Fibroblast of lung (primary cell): ENCODE results near the gene ADRM1. TPM values are rescaled to one million over a fixed set of nuclear protein-coding genes. Genes with fewer than 3 reads are reported as not detected.

Experiments
- DNase-seq, 2 donors: peaks; one replicate each; pipeline versions ENCODE4 v3.0.0 to v3.0.0-alpha.2; 2010; ENCODE audit warnings: low read depth in 2 of 2
- H2AFZ ChIP-seq: 2 replicates; pipeline ENCODE4 v1.5.1; 2012; ENCODE audit warnings: low read length, control low read depth, inconsistent platforms
- H3K27ac ChIP-seq: 2 replicates; pipeline ENCODE4 v1.5.1; 2011; ENCODE audit warnings: low read length, control low read depth; ENCODE audit not compliant: insufficient read depth
- H3K27me3 ChIP-seq: 2 replicates; pipeline ENCODE4 v1.5.1; 2011; ENCODE audit warnings: mild to moderate bottlenecking, low read length; ENCODE audit not compliant: control insufficient read depth, insufficient read depth
- H3K36me3 ChIP-seq: 2 replicates; pipeline ENCODE4 v1.5.1; 2011; ENCODE audit warnings: low read length; ENCODE audit not compliant: control insufficient read depth, insufficient read depth
- H3K4me1 ChIP-seq: 2 replicates; pipeline ENCODE4 v1.5.1; 2011; ENCODE audit warnings: low read length; ENCODE audit not compliant: control insufficient read depth, insufficient read depth; ENCODE audit errors: extremely low read depth
- H3K4me2 ChIP-seq: 2 replicates; pipeline ENCODE4 v1.5.1; 2011; ENCODE audit warnings: low read length, control low read depth; ENCODE audit not compliant: insufficient read depth; ENCODE audit errors: extremely low read depth
- H3K4me3 ChIP-seq, 4 experiments: fragments of 200-600 bp in 1 of 4; sonication (generic) in 1 of 4; replicated peaks in 1 of 4; 2 replicates each; pipeline ENCODE4 v1.5.1; 2011 to 2016; ENCODE audit warnings: low read length in 4 of 4, low read depth in 3 of 4, mild to moderate bottlenecking in 3 of 4, control low read depth in 2 of 4, inconsistent platforms in 1 of 4, mixed read lengths in 1 of 4; ENCODE audit not compliant: insufficient read depth in 1 of 4; ENCODE audit errors: control extremely low read depth in 1 of 4
- H3K79me2 ChIP-seq: 2 replicates; pipeline ENCODE4 v1.5.1; 2012; ENCODE audit warnings: mild to moderate bottlenecking, low read length, inconsistent platforms; ENCODE audit not compliant: control insufficient read depth, insufficient read depth
- H3K9ac ChIP-seq: 2 replicates; pipeline ENCODE4 v1.5.1; 2011; ENCODE audit warnings: mild to moderate bottlenecking, low read length, control low read depth; ENCODE audit not compliant: insufficient read depth
- H3K9me3 ChIP-seq: 2 replicates; pipeline ENCODE4 v1.5.1; 2012; ENCODE audit warnings: low read depth, low read length; ENCODE audit not compliant: control insufficient read depth, insufficient read depth
- H4K20me1 ChIP-seq: 2 replicates; pipeline ENCODE4 v1.5.1; 2011; ENCODE audit warnings: low read length; ENCODE audit not compliant: control insufficient read depth, insufficient read depth; ENCODE audit errors: extremely low read depth
- EZH2 ChIP-seq: IDR thresholded peaks from 2 replicates; pipeline ENCODE4 v1.5.1; 2012; ENCODE audit warnings: low read length, control low read depth, mild to moderate bottlenecking; ENCODE audit errors: missing control alignments
- polyA plus RNA-seq, 2 donors: library from polyadenylated mRNA; depleted of rRNA in 1 of 2; stranded (reverse) in 1 of 2; unstranded in 1 of 2; fragments of >200 nt; gene quantifications; 2 replicates each; pipeline ENCODE4 v1.2.1, GENCODE V29; 2011 to 2012; ENCODE audit warnings: missing spikeins in 1 of 2
- total RNA-seq: library from RNA; depleted of rRNA; stranded (reverse); fragments of >200 nt; gene quantifications from 2 replicates; pipeline ENCODE4 v1.2.1, GENCODE V29; 2014
- TF ChIP-seq, protein P1 (sequence below), 2 donors: IDR thresholded peaks in 1 of 2; conservative IDR thresholded peaks in 1 of 2; 1 replicate in 1 of 2; 2 replicates in 1 of 2; pipeline ENCODE4 v1.5.1; 2011 to 2012; ENCODE audit warnings: low read length in 2 of 2, control low read depth in 1 of 2, inconsistent platforms in 1 of 2, low read depth in 1 of 2, mild to moderate bottlenecking in 1 of 2

The ADRM1 gene
- total and polyA plus RNA-seq, 2 donors (not counting 1 experiment from before 2014, with no cell fraction given): 41.2 to 71.3 TPM

DNA sequence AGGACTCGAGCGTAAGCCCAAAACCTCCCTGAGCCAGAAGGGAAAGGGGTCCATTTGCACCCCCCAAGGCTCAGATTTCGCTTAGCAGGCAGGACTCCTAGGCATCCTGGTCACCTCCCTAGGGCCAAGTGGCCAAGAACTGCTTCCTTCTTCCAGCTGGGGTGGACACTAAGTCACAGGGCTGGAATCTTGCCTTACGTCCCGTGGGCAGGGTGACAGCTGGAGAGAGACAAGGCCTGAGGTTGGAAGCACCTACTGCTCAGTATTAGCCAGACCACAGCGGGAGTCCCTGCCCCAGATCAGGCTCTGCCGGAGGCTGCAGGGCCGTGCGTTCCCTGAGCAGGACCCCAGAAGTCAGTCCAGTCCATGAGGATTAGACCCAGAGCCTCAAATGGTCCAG is 44.6 kb downstream of the ADRM1 start:
- Histone ChIP-seq H3K27me3 (no peaks in the 10 kb centered on the region), H4K20me1 (no peaks in the 10 kb centered on the region), H3K36me3 (peaks cover 20% of the 10 kb centered on the region), H3K27ac (no peak overlapping the region), H2AFZ (no peak overlapping the region), H3K4me2 (no peak overlapping the region), H3K9me3 (no peaks in the 10 kb centered on the region), H3K4me1 (no peaks in the 10 kb centered on the region), H3K4me3 (no peak overlapping the region), H3K9ac (no peak overlapping the region), H3K79me2 (no peaks in the 10 kb centered on the region)
- TF ChIP-seq, protein P1, sequence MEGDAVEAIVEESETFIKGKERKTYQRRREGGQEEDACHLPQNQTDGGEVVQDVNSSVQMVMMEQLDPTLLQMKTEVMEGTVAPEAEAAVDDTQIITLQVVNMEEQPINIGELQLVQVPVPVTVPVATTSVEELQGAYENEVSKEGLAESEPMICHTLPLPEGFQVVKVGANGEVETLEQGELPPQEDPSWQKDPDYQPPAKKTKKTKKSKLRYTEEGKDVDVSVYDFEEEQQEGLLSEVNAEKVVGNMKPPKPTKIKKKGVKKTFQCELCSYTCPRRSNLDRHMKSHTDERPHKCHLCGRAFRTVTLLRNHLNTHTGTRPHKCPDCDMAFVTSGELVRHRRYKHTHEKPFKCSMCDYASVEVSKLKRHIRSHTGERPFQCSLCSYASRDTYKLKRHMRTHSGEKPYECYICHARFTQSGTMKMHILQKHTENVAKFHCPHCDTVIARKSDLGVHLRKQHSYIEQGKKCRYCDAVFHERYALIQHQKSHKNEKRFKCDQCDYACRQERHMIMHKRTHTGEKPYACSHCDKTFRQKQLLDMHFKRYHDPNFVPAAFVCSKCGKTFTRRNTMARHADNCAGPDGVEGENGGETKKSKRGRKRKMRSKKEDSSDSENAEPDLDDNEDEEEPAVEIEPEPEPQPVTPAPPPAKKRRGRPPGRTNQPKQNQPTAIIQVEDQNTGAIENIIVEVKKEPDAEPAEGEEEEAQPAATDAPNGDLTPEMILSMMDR (conservative IDR thresholded peaks at IDR 0.05 in 1 of 2, IDR thresholded peaks at IDR 0.05 in 1 of 2; ENCODE audit: low read depth in 1 of 2, low read length in 2 of 2): no peak
- no peak for TF ChIP-seq EZH2
- DNase-seq: no peak

DNA sequence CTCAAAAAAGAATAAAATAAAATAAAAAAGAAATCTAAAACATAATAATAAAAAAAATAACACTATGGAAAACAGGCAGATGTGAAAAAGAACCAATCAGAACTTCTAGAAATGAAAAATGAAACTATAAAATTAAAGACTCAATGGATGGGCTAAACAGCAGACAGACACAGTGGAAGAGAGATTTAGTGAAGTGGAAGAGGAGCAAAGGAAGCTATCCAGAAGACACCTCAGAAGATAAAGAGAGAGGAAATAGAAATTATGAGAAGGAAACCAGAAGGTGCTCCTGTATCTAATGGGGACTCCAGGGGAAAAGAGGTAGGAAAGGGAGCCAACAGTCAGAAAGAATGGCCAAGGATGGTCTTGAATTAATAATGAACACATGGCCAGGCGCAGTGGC is 45.8 kb downstream of the ADRM1 start:
- Histone ChIP-seq H3K4me3 (no peak overlapping the region), H3K9ac (no peak overlapping the region), H3K79me2 (peaks cover 1% of the 10 kb centered on the region), H3K27ac (no peak overlapping the region), H3K27me3 (no peaks in the 10 kb centered on the region), H3K4me1 (no peaks in the 10 kb centered on the region), H3K4me2 (no peak overlapping the region), H3K9me3 (no peaks in the 10 kb centered on the region), H4K20me1 (no peaks in the 10 kb centered on the region), H3K36me3 (peaks cover 20% of the 10 kb centered on the region), H2AFZ (no peak overlapping the region)
- TF ChIP-seq, protein P1 (conservative IDR thresholded peaks at IDR 0.05 in 1 of 2, IDR thresholded peaks at IDR 0.05 in 1 of 2; ENCODE audit: low read depth in 1 of 2, low read length in 2 of 2): no peak
- TF ChIP-seq EZH2: no peak
- no peak for DNase-seq

DNA sequence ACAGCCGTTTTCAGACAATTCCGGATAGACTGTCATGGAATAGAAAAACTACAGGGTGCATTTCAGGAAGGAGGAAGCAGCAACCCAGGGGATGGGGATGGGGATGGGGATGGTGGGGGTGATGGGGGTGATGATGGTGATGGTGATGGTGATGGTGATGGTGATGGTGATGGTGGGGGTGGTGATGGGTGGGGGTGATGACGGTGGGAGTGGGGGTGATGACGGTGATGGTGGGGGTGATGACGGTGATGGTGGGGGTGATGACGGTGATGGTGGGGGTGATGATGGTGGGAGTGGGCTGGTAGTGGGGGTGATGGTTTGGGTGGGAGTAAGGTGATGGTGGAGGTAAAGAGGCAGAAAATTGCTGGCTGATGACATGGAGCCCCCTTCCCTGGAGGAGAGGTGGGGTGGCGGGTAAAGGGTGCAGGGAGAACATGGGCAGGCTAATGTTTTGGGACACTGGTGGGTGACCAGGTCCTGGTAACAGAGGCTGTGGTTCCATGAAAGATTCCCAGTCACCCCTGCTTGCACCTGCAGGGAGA is 46.8 kb downstream of the ADRM1 start:
- H3K9me3 ChIP-seq: no peaks in the 10 kb centered on the region
- peaks cover 20% of the 10 kb centered on the region for H3K36me3 ChIP-seq
- H3K4me3 ChIP-seq: no peak overlapping the region
- H2AFZ ChIP-seq: no peak overlapping the region
- H3K9ac ChIP-seq: no peak overlapping the region
- peaks cover 1% of the 10 kb centered on the region for H3K79me2 ChIP-seq
- no peaks in the 10 kb centered on the region for H4K20me1 ChIP-seq
- H3K4me2 ChIP-seq: no peak overlapping the region
- DNase-seq: no peak
- TF ChIP-seq, protein P1 (conservative IDR thresholded peaks at IDR 0.05 in 1 of 2, IDR thresholded peaks at IDR 0.05 in 1 of 2; ENCODE audit: low read depth in 1 of 2, low read length in 2 of 2): no peak
- no peak for TF ChIP-seq EZH2
- no peaks in the 10 kb centered on the region for H3K4me1 ChIP-seq
- peak overlapping the region; percentile 8 for H3K27ac ChIP-seq
- no peaks in the 10 kb centered on the region for H3K27me3 ChIP-seq
